Subcutaneous adipose tissue (tissue), 4 donors: ENCODE measurements around the gene MYBBP1A. TPM values are rescaled to one million over a fixed set of nuclear protein-coding genes. Genes with fewer than 3 reads are reported as not detected.

Experiments
- CTCF ChIP-seq: fragments of 450-650 bp; IDR thresholded peaks from one replicate; pipeline ENCODE4 v1.5.1; 2016; ENCODE audit warnings: low read depth, mild to moderate bottlenecking, control low read depth, antibody characterized with exemption, moderate library complexity
- total RNA-seq, 4 donors: library from RNA; depleted of rRNA; stranded (reverse); fragments of >200 nt; gene quantifications; one replicate each; pipeline ENCODE4 v1.1.0, GENCODE V29; 2016

The MYBBP1A gene
- total RNA-seq, 4 donors from 2014 or later, result 16.5 to 34.7 (median 28.7) TPM

- TF ChIP-seq CTCF, result no peak
These were observed 10.8 kb downstream of the MYBBP1A start for GRCh38 chr17:4544135-4544950.

GRCh38 chr17:4543557-4544026 is 11.6 kb downstream of the MYBBP1A start:
- TF ChIP-seq CTCF, result no peak

- TF ChIP-seq CTCF, result no peak
These were observed 12.4 kb downstream of the MYBBP1A start for GRCh38 chr17:4542726-4543191.

- TF ChIP-seq CTCF, result no peak
These were observed 13.0 kb downstream of the MYBBP1A start for GRCh38 chr17:4542003-4542725.

GRCh38 chr17:4541328-4542002 is 13.7 kb downstream of the MYBBP1A start:
- TF ChIP-seq CTCF, result no peak

GRCh38 chr17:4540687-4541327 is 14.4 kb downstream of the MYBBP1A start:
- no peak for TF ChIP-seq CTCF
